Activated T-helper 1 cell treated with Interleukin-2 at 50 U/mL for 16 hours (primary cell): ENCODE results near the gene SGPP2.
"Not testable (repeated sequence)": the region's sequence is repeated elsewhere in the genome, so short reads cannot be mapped to it uniquely, and the experiment has no call there.

Source experiments
- DNase-seq: peaks from one replicate; pipeline ENCODE4 v3.0.0-alpha.2; 2020; ENCODE audit warnings: low read depth

The SGPP2 gene

GRCh38 chr2:222577341-222577740 is 153.0 kb downstream of the SGPP2 start:
- DNase-seq: no peak

GRCh38 chr2:222582928-222583327 is 158.6 kb downstream of the SGPP2 start:
- no peak for DNase-seq

- DNase-seq: not testable (repeated sequence)
Observed at GRCh38 chr2:222584589-222584988, 160.2 kb downstream of the SGPP2 start.

DNA sequence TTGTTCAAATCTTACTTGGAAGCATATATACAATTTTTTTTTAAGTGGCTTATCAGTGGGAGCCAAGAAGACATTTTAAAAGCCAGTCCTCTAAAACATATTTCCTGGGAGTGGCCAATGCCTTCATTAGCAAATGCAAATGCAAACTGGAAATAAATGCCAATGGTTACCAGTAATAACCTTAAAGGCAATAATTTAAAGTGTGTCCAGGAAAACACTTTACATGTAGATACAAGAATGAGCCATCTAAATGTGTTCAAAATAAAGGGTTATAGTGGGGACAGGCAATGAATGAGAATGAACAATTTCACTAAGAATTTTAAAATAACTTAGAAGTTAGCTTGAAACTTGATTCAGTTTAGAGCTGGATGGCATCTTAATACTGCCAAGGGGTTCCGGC is 167.3 kb downstream of the SGPP2 start:
- no peak for DNase-seq

DNA sequence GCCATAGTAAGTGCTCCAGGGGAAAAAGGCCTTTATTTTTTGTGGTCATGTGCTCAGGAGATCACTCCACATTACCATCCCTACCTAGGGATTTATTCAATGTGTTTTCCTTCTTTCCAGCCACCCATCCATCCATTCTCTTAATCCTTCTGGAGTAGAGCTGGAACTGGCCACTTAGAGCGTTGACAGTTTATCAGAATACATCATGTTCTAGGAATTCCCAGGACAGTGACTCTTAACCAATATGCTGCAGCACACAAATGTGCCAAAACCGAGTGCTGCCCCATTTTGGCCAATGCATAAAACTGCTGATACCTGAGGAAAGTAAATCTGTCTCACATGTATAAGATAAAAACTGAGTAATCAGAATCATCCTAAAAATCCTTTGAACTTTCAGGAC is 167.8 kb downstream of the SGPP2 start:
- no peak for DNase-seq

- no peak for DNase-seq
Observed at GRCh38 chr2:222594679-222595078, 170.3 kb downstream of the SGPP2 start.

DNA sequence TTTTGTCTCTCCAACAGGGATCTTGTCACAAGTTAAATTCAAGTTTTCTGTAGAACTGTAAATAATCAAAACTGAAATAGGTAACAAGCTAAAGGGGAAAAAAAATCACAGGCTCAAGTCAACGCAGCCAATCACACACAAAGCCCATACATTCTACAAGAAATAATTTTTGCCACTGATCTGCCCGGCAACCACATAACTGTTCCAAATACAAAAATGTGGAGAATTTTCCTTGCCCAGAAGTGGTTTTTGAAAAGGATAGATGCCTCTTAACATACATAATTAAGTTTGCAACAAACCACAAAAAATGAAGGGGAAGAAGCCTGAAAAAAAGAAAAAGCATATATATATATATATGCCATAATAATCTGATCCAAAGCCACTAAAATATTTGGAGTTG is 171.2 kb downstream of the SGPP2 start:
- no peak for DNase-seq

DNA sequence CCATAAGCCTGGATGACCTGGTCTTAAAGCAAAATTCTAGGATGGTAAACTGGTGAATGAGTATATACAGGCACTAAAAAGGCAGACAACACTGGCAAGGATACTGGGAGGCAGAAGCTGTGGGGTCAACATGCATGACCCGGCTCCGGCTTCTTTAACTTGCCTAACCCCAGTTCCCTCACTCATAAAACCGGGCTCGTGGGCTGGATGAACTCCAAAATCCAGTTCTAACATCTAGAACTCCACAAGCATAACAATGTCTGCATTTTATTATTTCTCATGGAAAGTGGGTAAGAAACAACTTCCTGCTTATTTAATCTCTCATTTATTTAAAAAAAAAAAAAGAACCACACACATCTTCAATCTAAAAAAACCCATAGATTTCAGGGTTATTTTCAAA is 174.3 kb downstream of the SGPP2 start:
- no peak for DNase-seq

DNA sequence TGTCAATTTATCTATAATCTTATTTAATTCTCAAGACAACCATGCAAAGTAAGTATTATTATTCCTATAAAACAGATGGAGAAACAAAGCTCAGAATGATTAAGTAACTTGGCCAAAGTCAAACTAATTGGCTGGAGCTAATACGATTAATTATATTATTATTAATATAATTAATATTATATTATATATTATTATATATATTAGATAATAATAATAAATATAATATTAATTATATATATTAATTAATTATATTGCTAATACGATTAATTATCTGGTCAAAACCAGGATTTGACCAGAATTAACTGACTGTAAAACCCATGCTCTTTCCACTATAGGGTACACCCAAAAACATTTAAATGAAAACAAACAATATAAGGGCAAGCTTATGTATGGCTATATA is 179.2 kb downstream of the SGPP2 start:
- DNase-seq: no peak

- DNase-seq: no peak
Observed at GRCh38 chr2:222604749-222605515, 180.6 kb downstream of the SGPP2 start.

DNA sequence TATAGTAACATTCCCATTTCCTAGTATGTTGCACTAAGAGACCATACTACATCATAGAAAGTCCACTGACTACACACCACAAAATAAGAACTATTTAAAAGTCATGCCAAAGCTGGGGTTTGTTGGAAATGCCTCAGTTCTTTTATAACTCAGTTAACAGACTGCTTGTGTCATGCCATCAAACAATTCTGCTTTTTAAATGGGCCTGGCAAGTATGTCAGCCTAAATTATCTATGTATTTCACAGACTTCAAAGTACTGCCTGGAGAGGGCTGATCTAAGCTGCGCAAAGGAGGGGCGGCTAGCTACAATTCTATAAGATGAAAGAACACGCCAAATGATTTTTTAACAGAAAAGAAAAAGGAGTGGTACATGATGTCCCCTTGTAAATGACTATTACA is 182.0 kb downstream of the SGPP2 start:
- no peak for DNase-seq

DNA sequence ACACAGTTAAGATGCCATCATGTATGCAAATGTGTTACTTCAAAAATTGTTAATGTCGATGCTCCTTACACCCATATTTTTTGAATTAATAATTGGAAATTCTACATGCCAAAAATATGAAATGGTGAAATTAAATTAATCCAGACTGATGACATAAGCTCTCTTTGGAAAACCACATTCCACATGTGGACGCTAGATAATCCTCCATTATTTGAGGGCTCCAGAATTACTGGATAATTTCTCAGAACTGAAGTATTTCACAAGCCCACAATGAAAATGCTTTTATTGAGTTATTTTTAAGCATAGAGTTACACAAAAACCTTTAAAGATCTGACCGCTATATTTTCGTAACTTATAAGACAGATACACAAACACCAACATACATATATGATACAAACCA is 183.7 kb downstream of the SGPP2 start:
- no peak for DNase-seq

DNA sequence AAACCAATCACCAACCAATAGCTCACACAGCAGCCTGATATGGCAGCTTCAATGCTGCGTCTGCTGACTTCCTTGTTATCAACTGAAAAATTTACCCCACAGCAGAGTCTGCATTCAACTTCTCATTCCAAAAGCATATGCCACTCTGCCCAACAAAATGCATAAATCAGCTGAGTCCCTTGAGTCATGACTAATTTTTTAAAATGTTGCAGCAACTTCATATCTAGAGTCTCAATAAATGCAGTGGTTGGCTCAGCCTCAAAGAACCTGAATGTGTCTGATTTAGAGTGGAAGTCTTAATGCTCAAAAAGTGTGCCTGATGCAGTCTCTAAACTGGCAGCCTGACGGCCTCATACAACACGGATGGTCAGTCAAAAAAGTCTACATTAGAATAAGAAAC is 185.0 kb downstream of the SGPP2 start:
- no peak for DNase-seq
